Keratinocyte (primary cell): Measurements from ENCODE around the gene CEP295NL. TPM values are rescaled to one million over a fixed set of nuclear protein-coding genes. Genes with fewer than 3 reads are reported as not detected.

Experiments
- DNase-seq: peaks from one replicate; pipeline ENCODE4 v3.0.0-alpha.2; 2011; ENCODE audit warnings: low read depth, missing footprints, low spot score
- FAIRE-seq: peaks from 2 replicates; lab custom pipeline; 2011; peaks lifted over from hg19 to GRCh38; lab: Jason Lieb, UNC
- H2AFZ ChIP-seq: 2 replicates; pipeline ENCODE4 v1.6.0; 2012; ENCODE audit warnings: low read length, control low read depth, inconsistent platforms; ENCODE audit not compliant: control insufficient read depth
- H3K27ac ChIP-seq: 2 replicates; pipeline ENCODE4 v1.5.1; 2011; ENCODE audit warnings: low read length; ENCODE audit not compliant: control insufficient read depth, insufficient read depth
- H3K27me3 ChIP-seq: 3 replicates; pipeline ENCODE4 v1.6.0; 2011; ENCODE audit warnings: low read length; ENCODE audit not compliant: control insufficient read depth, insufficient read depth; ENCODE audit errors: extremely low read depth
- H3K36me3 ChIP-seq, 2 experiments: 2 replicates in 1 of 2; 3 replicates in 1 of 2; pipeline ENCODE4 v1.5.1; 2011; ENCODE audit warnings: low read length in 2 of 2, mild to moderate bottlenecking in 1 of 2; ENCODE audit not compliant: control insufficient read depth in 2 of 2, insufficient read depth in 2 of 2; ENCODE audit errors: extremely low read depth in 1 of 2
- H3K4me1 ChIP-seq: 3 replicates; pipeline ENCODE4 v1.5.1; 2011; ENCODE audit warnings: low read length; ENCODE audit not compliant: control insufficient read depth, insufficient read depth; ENCODE audit errors: extremely low read depth
- H3K4me2 ChIP-seq: 3 replicates; pipeline ENCODE4 v1.6.0; 2011; ENCODE audit warnings: low read depth, low read length; ENCODE audit not compliant: control insufficient read depth, insufficient read depth; ENCODE audit errors: extremely low read depth
- H3K4me3 ChIP-seq, 3 experiments: fragments of 200-600 bp in 1 of 3; sonication (generic) in 1 of 3; 2 replicates in 2 of 3; 3 replicates in 1 of 3; pipeline ENCODE4 v1.5.1; 2011 to 2016; ENCODE audit warnings: low read length in 3 of 3, mild to moderate bottlenecking in 3 of 3, control low read depth in 2 of 3, inconsistent platforms in 1 of 3, low read depth in 1 of 3, mixed read lengths in 1 of 3, mixed run types in 1 of 3, moderate library complexity in 1 of 3; ENCODE audit not compliant: control insufficient read depth in 2 of 3, insufficient read depth in 2 of 3; ENCODE audit errors: extremely low read depth in 1 of 3
- H3K79me2 ChIP-seq: 2 replicates; pipeline ENCODE4 v1.6.0; 2012; ENCODE audit warnings: low read length; ENCODE audit not compliant: control insufficient read depth, insufficient read depth
- H3K9ac ChIP-seq: 3 replicates; pipeline ENCODE4 v1.6.0; 2011; ENCODE audit warnings: low read length; ENCODE audit not compliant: control insufficient read depth, insufficient read depth; ENCODE audit errors: extremely low read depth
- H3K9me1 ChIP-seq: 3 replicates; pipeline ENCODE4 v1.6.0; 2011; ENCODE audit warnings: low read length; ENCODE audit not compliant: control insufficient read depth, insufficient read depth; ENCODE audit errors: extremely low read depth
- H3K9me3 ChIP-seq: 2 replicates; pipeline ENCODE4 v1.5.1; 2012; ENCODE audit warnings: low read depth, low read length; ENCODE audit not compliant: control insufficient read depth
- H4K20me1 ChIP-seq: 3 replicates; pipeline ENCODE4 v1.6.0; 2011; ENCODE audit warnings: low read length; ENCODE audit not compliant: control insufficient read depth, insufficient read depth; ENCODE audit errors: extremely low read depth
- CTCF ChIP-seq, 3 experiments: IDR thresholded peaks in 1 of 3; conservative IDR thresholded peaks in 1 of 3; optimal IDR thresholded peaks in 1 of 3; 2 replicates in 2 of 3; 3 replicates in 1 of 3; pipeline versions ENCODE3 to v1.5.1; 2011; ENCODE audit warnings: low read length in 3 of 3, mild to moderate bottlenecking in 3 of 3, moderate library complexity in 2 of 3, control low read depth in 1 of 3, inconsistent platforms in 1 of 3; ENCODE audit not compliant: insufficient read depth in 2 of 3; ENCODE audit errors: extremely low read depth in 1 of 3
- EZH2 ChIP-seq: IDR thresholded peaks from one replicate; pipeline ENCODE4 v1.6.1; 2012; ENCODE audit warnings: inconsistent platforms, mild to moderate bottlenecking, low read length, moderate library complexity
- dilution Hi-C: fragments of 300-500 bp; cut with MboI; formaldehyde crosslinking; loops from one replicate; pipeline ENCODE4 v1.7.0; 2020; ENCODE audit warnings: low sequenced_read_pairs; ENCODE audit not compliant: extremely low pct_ligation_motif_present
- polyA plus RNA-seq, 5 experiments: library from polyadenylated mRNA; depleted of rRNA in 3 of 5; stranded (reverse) in 3 of 5; stranded (forward) in 1 of 5; unstranded in 1 of 5; fragments of >200 nt; gene quantifications; 1 replicate in 1 of 5; 2 replicates in 3 of 5; 3 replicates in 1 of 5; pipeline versions ENCODE4 v1.2.1 to v1.2.3, GENCODE V29; 2011 to 2012; ENCODE audit warnings: missing spikeins in 2 of 5, low read depth in 1 of 5, low replicate concordance in 1 of 5

CEP295NL gene
- polyA plus RNA-seq, 1 donor (not counting 4 experiments of a cell fraction or from before 2014, with no cell fraction given), result not detected

DNA sequence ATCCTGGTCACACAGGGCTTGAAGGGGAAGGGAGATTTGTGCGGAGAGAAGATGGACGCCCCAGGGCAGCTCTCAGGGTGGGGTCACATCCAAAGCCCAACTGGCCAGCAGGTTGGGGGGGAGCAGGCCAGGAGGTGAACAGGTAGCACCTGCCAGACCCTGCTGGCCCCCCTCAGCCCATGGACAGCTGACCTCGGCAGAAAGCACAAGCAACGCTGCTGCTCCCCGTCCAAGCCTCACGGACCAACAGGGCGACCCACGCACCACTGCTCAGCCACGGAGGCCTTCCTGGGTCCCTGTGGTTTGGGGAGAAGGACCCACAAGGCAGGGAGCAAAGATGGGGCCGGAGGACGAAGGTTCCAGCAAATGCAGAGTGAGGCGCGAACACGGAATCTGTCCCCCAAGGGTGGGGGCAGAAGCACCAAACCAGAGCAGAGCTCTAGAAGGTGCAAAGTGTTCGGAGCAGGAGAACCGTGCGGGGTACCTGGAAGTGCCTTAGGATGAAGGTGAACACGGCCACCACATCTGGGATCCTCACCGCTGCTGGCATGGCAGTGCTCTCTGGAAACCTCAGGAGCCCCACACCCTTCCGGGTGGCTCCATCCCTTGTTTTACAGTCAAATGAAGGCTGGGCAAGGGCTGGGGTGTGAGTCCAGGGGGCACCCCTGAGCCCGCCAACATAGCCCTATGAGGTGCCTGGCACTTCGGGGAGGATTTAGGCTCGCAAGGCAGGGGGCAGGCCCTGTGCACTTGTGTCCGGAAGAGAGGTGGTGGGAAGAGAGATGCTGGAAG lies 17.9 kb downstream of the CEP295NL start:
- DNase-seq (no peak), FAIRE-seq (no peak)
- Histone ChIP-seq H3K79me2 (no peaks in the 10 kb centered on the region), H2AFZ (no peak overlapping the region), H3K27ac (no peak overlapping the region), H3K9me1 (no peaks in the 10 kb centered on the region), H3K27me3 (peaks cover 11% of the 10 kb centered on the region), H3K9me3 (no peaks in the 10 kb centered on the region), H3K4me2 (no peak overlapping the region), H4K20me1 (no peaks in the 10 kb centered on the region), H3K4me3 (no peak overlapping the region), H3K4me1 (peaks cover 9% of the 10 kb centered on the region), H3K36me3 (no peaks in the 10 kb centered on the region), H3K9ac (no peak overlapping the region)
- TF ChIP-seq CTCF (optimal IDR thresholded peaks at IDR 0.05 in 1 of 3, IDR thresholded peaks at IDR 0.05 in 1 of 3, conservative IDR thresholded peaks at IDR 0.05 in 1 of 3; ENCODE audit: extremely low read depth in 1 of 3, insufficient read depth in 2 of 3, low read length in 3 of 3) (no peak), EZH2 (no peak)
- dilution Hi-C loops, result no loop called here

DNA sequence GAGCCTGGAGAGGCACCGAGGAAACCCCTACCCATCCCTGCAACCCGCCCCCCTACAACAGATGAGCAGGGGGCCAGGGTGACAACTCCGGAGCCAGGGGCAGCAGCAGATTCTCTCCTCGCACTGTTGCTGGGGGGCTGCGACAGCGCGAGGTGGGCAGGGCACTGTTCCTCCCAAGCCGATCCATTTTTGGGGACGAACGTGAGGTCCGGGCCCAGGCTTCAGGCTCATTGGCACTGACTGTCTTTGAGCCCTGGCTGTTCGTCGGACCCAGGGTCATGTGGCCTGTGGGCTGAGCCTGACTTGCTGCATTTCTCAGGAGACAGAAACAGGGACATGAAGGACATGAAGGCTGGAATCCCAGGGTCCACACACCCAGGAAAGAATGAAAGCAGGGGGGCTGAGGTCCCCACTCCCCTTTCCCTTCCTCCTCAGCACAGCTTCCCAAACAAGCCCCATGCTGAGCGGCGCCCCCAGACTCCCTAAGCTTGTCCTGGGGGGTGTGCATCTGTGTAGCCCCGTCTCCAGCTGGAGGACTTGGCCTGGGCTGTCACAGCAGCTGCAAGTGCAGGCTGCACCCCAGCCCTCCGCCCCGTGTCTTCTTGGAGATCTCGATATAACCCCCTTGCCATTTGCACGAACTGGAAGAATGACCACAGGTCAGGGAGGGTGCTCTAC lies 18.7 kb downstream of the CEP295NL start:
- no peak overlapping the region for H3K4me3 ChIP-seq
- H3K27ac ChIP-seq, result no peak overlapping the region
- H3K79me2 ChIP-seq, result no peaks in the 10 kb centered on the region
- H3K9me3 ChIP-seq, result no peaks in the 10 kb centered on the region
- FAIRE-seq (no peak), DNase-seq (no peak)
- peaks cover 11% of the 10 kb centered on the region for H3K27me3 ChIP-seq
- no peaks in the 10 kb centered on the region for H3K36me3 ChIP-seq
- H3K4me2 ChIP-seq, result peak overlapping the region; percentile 32
- H2AFZ ChIP-seq, result no peak overlapping the region
- TF ChIP-seq EZH2 (no peak), CTCF (optimal IDR thresholded peaks at IDR 0.05 in 1 of 3, IDR thresholded peaks at IDR 0.05 in 1 of 3, conservative IDR thresholded peaks at IDR 0.05 in 1 of 3; ENCODE audit: extremely low read depth in 1 of 3, insufficient read depth in 2 of 3, low read length in 3 of 3) (no peak)
- H3K9ac ChIP-seq, result no peak overlapping the region
- no peaks in the 10 kb centered on the region for H3K9me1 ChIP-seq
- H3K4me1 ChIP-seq, result peaks cover 9% of the 10 kb centered on the region
- H4K20me1 ChIP-seq, result no peaks in the 10 kb centered on the region
- dilution Hi-C loops, result no loop called here
